HG02759 (cell line): ENCODE measurements around the gene MSRB2.

Experiments
- ATAC-seq: cut with Tn5 transposase; IDR thresholded peaks from one replicate; pipeline ENCODE4 v1.9.1; 2021; ENCODE audit warnings: mild to moderate bottlenecking, moderate library complexity; ENCODE audit not compliant: unreplicated experiment

Gene MSRB2

GRCh38 chr10:23110722-23111516 is 15.5 kb downstream of the MSRB2 start:
- no peak for ATAC-seq

- no peak for ATAC-seq
These were observed 16.3 kb downstream of the MSRB2 start for GRCh38 chr10:23111517-23112286.

GRCh38 chr10:23114228-23114850 is 19.0 kb downstream of the MSRB2 start:
- ATAC-seq: no peak

GRCh38 chr10:23116486-23117205 is 21.3 kb downstream of the MSRB2 start:
- no peak for ATAC-seq

GRCh38 chr10:23120001-23120934 is 24.9 kb downstream of the MSRB2 start:
- no peak for ATAC-seq

- no peak for ATAC-seq
These were observed 25.8 kb downstream of the MSRB2 start for GRCh38 chr10:23121135-23121534.

- ATAC-seq: no peak
These were observed 41.1 kb downstream of the MSRB2 start for GRCh38 chr10:23136462-23136861.

- no peak for ATAC-seq
These were observed 44.3 kb downstream of the MSRB2 start for GRCh38 chr10:23139677-23140076.

GRCh38 chr10:23141995-23142394 is 46.6 kb downstream of the MSRB2 start:
- no peak for ATAC-seq

- no peak for ATAC-seq
These were observed 50.9 kb downstream of the MSRB2 start for GRCh38 chr10:23146258-23146657.

GRCh38 chr10:23147035-23147434 is 51.7 kb downstream of the MSRB2 start:
- ATAC-seq: no peak

- ATAC-seq: no peak
These were observed 52.8 kb downstream of the MSRB2 start for GRCh38 chr10:23148214-23148613.

- no peak for ATAC-seq
These were observed 54.7 kb downstream of the MSRB2 start for GRCh38 chr10:23150091-23150490.

- no peak for ATAC-seq
These were observed 55.2 kb downstream of the MSRB2 start for GRCh38 chr10:23150610-23151009.

GRCh38 chr10:23151071-23151470 is 55.7 kb downstream of the MSRB2 start:
- ATAC-seq: no peak

GRCh38 chr10:23155169-23155568 is 59.8 kb downstream of the MSRB2 start:
- no peak for ATAC-seq

- no peak for ATAC-seq
These were observed 61.2 kb downstream of the MSRB2 start for GRCh38 chr10:23156447-23157150.

- peak; percentile 60 for ATAC-seq
These were observed 61.9 kb downstream of the MSRB2 start for GRCh38 chr10:23157239-23157681.

- ATAC-seq: peak; percentile 67
These were observed 62.5 kb downstream of the MSRB2 start for GRCh38 chr10:23157691-23158369.
